Chondrocyte (in vitro differentiated cells): ENCODE results near the gene TLCD1. TPM values are rescaled to one million over a fixed set of nuclear protein-coding genes. Genes with fewer than 3 reads are reported as not detected.

Experiments
- DNase-seq: peaks from one replicate; pipeline ENCODE4 v3.0.0; 2021; ENCODE audit warnings: mixed read lengths, low spot score
- H3K27ac Mint-ChIP-seq: one replicate; pipeline ENCODE4 v1.8.0; 2021; ENCODE audit warnings: mild to moderate bottlenecking, moderate library complexity, mixed read lengths; ENCODE audit not compliant: unreplicated experiment
- H3K27me3 Mint-ChIP-seq: 2 replicates; pipeline ENCODE4 v1.8.0; 2021; ENCODE audit warnings: low read depth, mixed read lengths
- H3K36me3 Mint-ChIP-seq: 2 replicates; pipeline ENCODE4 v1.8.0; 2021; ENCODE audit warnings: low read depth, mixed read lengths
- H3K4me1 Mint-ChIP-seq: 2 replicates; pipeline ENCODE4 v1.8.0; 2021; ENCODE audit warnings: low read depth, mild to moderate bottlenecking, mixed read lengths
- H3K4me3 Mint-ChIP-seq: one replicate; pipeline ENCODE4 v1.8.0; 2021; ENCODE audit warnings: mild to moderate bottlenecking, moderate library complexity, mixed read lengths; ENCODE audit not compliant: unreplicated experiment
- H3K9me3 Mint-ChIP-seq: 2 replicates; pipeline ENCODE4 v1.8.0; 2021; ENCODE audit warnings: low read depth, mixed read lengths
- total RNA-seq: library from RNA; stranded (reverse); gene quantifications from 3 replicates; pipeline ENCODE4 v1.2.1, GENCODE V29; 2021
- TF ChIP-seq, protein P1 (sequence below): fragments of 200-600 bp; sonication (generic); IDR thresholded peaks from 2 replicates; pipeline ENCODE4 v1.5.0; 2021; ENCODE audit warnings: antibody characterized with exemption, mild to moderate bottlenecking, moderate library complexity

Gene TLCD1
- total RNA-seq, 1 donor from 2014 or later: 12.9 TPM

DNA sequence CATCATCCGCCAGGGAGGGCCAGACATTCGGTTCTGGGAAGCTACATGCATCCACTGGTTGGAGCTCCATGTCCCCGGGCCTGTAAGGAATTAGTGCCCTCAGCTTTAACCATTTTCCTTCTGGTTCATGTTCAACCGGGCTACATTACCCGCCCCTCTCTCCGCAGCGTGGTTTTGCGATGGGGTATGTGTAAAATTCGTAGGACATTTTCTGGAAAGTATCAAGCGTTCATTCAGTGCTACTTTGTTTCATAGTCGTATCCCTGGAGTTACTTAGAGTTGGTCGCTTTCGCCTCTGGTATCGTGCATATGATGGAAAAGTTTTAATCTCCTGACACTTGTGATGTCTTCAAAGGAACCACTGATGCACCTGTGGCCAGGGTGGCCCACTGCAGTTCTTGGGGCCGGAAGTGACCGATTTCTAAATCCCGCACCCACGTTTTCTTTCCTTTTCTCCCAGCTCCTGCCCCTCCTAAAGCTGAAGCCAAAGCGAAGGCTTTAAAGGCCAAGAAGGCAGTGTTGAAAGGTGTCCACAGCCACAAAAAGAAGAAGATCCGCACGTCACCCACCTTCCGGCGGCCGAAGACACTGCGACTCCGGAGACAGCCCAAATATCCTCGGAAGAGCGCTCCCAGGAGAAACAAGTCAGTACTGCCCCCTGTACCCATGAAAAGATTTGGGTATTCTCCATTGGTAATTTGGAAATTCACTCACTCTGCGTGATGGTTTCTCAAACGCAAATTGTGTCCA, 5.6 kb downstream of the TLCD1 start:
- TF ChIP-seq, protein P1, sequence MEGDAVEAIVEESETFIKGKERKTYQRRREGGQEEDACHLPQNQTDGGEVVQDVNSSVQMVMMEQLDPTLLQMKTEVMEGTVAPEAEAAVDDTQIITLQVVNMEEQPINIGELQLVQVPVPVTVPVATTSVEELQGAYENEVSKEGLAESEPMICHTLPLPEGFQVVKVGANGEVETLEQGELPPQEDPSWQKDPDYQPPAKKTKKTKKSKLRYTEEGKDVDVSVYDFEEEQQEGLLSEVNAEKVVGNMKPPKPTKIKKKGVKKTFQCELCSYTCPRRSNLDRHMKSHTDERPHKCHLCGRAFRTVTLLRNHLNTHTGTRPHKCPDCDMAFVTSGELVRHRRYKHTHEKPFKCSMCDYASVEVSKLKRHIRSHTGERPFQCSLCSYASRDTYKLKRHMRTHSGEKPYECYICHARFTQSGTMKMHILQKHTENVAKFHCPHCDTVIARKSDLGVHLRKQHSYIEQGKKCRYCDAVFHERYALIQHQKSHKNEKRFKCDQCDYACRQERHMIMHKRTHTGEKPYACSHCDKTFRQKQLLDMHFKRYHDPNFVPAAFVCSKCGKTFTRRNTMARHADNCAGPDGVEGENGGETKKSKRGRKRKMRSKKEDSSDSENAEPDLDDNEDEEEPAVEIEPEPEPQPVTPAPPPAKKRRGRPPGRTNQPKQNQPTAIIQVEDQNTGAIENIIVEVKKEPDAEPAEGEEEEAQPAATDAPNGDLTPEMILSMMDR: peak; percentile 56
- H3K36me3 Mint-ChIP-seq: peaks cover 26% of the 10 kb centered on the region
- H3K9me3 Mint-ChIP-seq: no peaks in the 10 kb centered on the region
- H3K4me3 Mint-ChIP-seq: peak overlapping the region; percentile 99
- H3K27me3 Mint-ChIP-seq: no peaks in the 10 kb centered on the region
- H3K4me1 Mint-ChIP-seq: peaks cover 74% of the 10 kb centered on the region
- H3K27ac Mint-ChIP-seq: peak overlapping the region; percentile 96
- no peak for DNase-seq

- Mint-ChIP-seq H3K27ac (peak overlapping the region; percentile 96), H3K9me3 (no peaks in the 10 kb centered on the region), H3K4me1 (peaks cover 68% of the 10 kb centered on the region), H3K27me3 (no peaks in the 10 kb centered on the region), H3K36me3 (peaks cover 33% of the 10 kb centered on the region), H3K4me3 (peak overlapping the region; percentile 99)
- no peak for DNase-seq
- TF ChIP-seq, protein P1: no peak
Observed at GRCh38 chr17:28719021-28719433, 7.0 kb downstream of the TLCD1 start.

GRCh38 chr17:28718333-28719020, 7.6 kb downstream of the TLCD1 start:
- Mint-ChIP-seq H3K36me3 (peaks cover 33% of the 10 kb centered on the region), H3K27ac (peak overlapping the region; percentile 94), H3K9me3 (no peaks in the 10 kb centered on the region), H3K4me1 (peaks cover 62% of the 10 kb centered on the region), H3K4me3 (peak overlapping the region; percentile 86), H3K27me3 (no peaks in the 10 kb centered on the region)
- TF ChIP-seq, protein P1: no peak
- no peak for DNase-seq

- Mint-ChIP-seq H3K9me3 (no peaks in the 10 kb centered on the region), H3K27me3 (no peaks in the 10 kb centered on the region), H3K36me3 (peaks cover 27% of the 10 kb centered on the region), H3K4me3 (peak within 1 kb of the TSS; percentile 86), H3K4me1 (peaks cover 63% of the 10 kb centered on the region), H3K27ac (peak within 1 kb of the TSS; percentile 94)
- no peak for DNase-seq
- TF ChIP-seq, protein P1: peak; percentile 73
Observed at GRCh38 chr17:28717578-28718332, 8.3 kb downstream of the TLCD1 start, which contains the start of gene RAB34. RAB34 (minus strand) TSS chr17:28717868; CDS start chr17:28717266, 602 bp downstream.
